HCT116 (cell line): ENCODE results near the gene ANP32B. TPM values are rescaled to one million over a fixed set of nuclear protein-coding genes. Genes with fewer than 3 reads are reported as not detected.
"Not testable (repeated sequence)": the region's sequence is repeated elsewhere in the genome, so short reads cannot be mapped to it uniquely, and the experiment has no call there.

Experiments used
- ATAC-seq: fragments of 200-7000 bp; cut with Tn5 transposase; 2 replicates; pipeline ENCODE4 v1.9.1; 2020; ENCODE audit warnings: mild to moderate bottlenecking, moderate library complexity
- BruUV-seq: library from RNA; stranded (reverse); fragments of 400-500 nt; replicated peaks from 2 replicates; lab custom pipeline; 2021; lab: Mats Ljungman, UMichigan
- CTCF ChIA-PET: fragments of 300-600 bp; sonication (Branson Sonifier 250); formaldehyde crosslinking; loops from one replicate; lab custom pipeline; 2021; ENCODE audit warnings: antibody characterized with exemption; lab: Charles Lee
- POLR2A ChIA-PET: fragments of 300-600, 350-600 bp; sonication (Branson Sonifier 250); formaldehyde crosslinking; loops from one replicate; lab custom pipeline; 2021; ENCODE audit warnings: antibody characterized with exemption; lab: Charles Lee
- RAD21 ChIA-PET, 2 experiments: fragments of 300-600 bp; sonication (Branson Sonifier 250); formaldehyde crosslinking; loops; one replicate each; lab custom pipeline; 2023; ENCODE audit warnings: low total read pairs in 2 of 2; ENCODE audit not compliant: uncharacterized antibody in 2 of 2, unreplicated experiment in 2 of 2, low non-redundant PET in 1 of 2; lab: Charles Lee
- DNase-seq: peaks from one replicate; pipeline ENCODE4 v3.0.0-alpha.2; 2010; ENCODE audit warnings: low read depth, low spot score
- H2AFZ ChIP-seq: fragments of 200-600 bp; shearing (Covaris generic), sonication (generic); 2 replicates; pipeline ENCODE4 v1.6.1; 2017; ENCODE audit warnings: low read depth, mixed run types, mixed read lengths, antibody characterized with exemption, low read length; ENCODE audit not compliant: poor library complexity, severe bottlenecking
- H3K27ac ChIP-seq: 2 replicates; pipeline ENCODE4 v1.5.1; 2012; ENCODE audit warnings: low read depth, low read length
- H3K27me3 ChIP-seq: fragments of 200-600 bp; sonication (generic); 2 replicates; pipeline ENCODE4 v1.6.1; 2016; ENCODE audit warnings: mixed run types, low read length, mixed read lengths; ENCODE audit not compliant: insufficient read depth
- H3K36me3 ChIP-seq, 2 experiments: fragments of 200-500 bp in 1 of 2; fragments of 200-600 bp in 1 of 2; sonication (Bioruptor generic) in 1 of 2; sonication (generic) in 1 of 2; 2 replicates each; pipeline versions ENCODE4 v1.5.1 to v1.6.1; 2014 to 2016; ENCODE audit warnings: low read length in 2 of 2, inconsistent platforms in 1 of 2, mixed read lengths in 1 of 2, mixed run types in 1 of 2; ENCODE audit not compliant: insufficient read depth in 2 of 2, control insufficient read depth in 1 of 2
- H3K4me1 ChIP-seq, 2 experiments: fragments of 200-600 bp in 1 of 2; sonication (generic) in 1 of 2; 2 replicates each; pipeline versions ENCODE4 v1.5.1 to v1.6.1; 2012 to 2017; ENCODE audit warnings: low read length in 2 of 2, inconsistent platforms in 1 of 2, mild to moderate bottlenecking in 1 of 2, mixed read lengths in 1 of 2, mixed run types in 1 of 2, moderate library complexity in 1 of 2; ENCODE audit not compliant: insufficient read depth in 2 of 2, control insufficient read depth in 1 of 2
- H3K4me2 ChIP-seq: fragments of 200-600 bp; sonication (generic); 2 replicates; pipeline ENCODE4 v1.6.1; 2017; ENCODE audit warnings: mixed run types, low read length, mixed read lengths
- H3K4me3 ChIP-seq, 2 experiments: fragments of 200-600 bp in 1 of 2; sonication (generic) in 1 of 2; replicated peaks in 1 of 2; 2 replicates each; pipeline ENCODE4 v1.5.1; 2011 to 2016; ENCODE audit warnings: low read length in 2 of 2, control low read depth in 1 of 2, low read depth in 1 of 2, mild to moderate bottlenecking in 1 of 2, mixed read lengths in 1 of 2, mixed run types in 1 of 2
- H3K79me2 ChIP-seq: fragments of 200-600 bp; sonication (generic); 2 replicates; pipeline ENCODE4 v1.6.1; 2017; ENCODE audit warnings: mild to moderate bottlenecking, mixed run types, low read length, moderate library complexity, mixed read lengths; ENCODE audit not compliant: insufficient read depth
- H3K9ac ChIP-seq: fragments of 200-600 bp; sonication (generic); 2 replicates; pipeline ENCODE4 v1.6.1; 2016; ENCODE audit warnings: low read length, mixed read lengths
- H3K9me2 ChIP-seq: fragments of 200-600 bp; sonication (generic), shearing (Covaris generic); 2 replicates; pipeline ENCODE4 v1.6.1; 2017; ENCODE audit warnings: mixed run types, mild to moderate bottlenecking, moderate library complexity; ENCODE audit not compliant: insufficient read depth
- H3K9me3 ChIP-seq, 2 experiments: fragments of 200-500 bp in 1 of 2; fragments of 200-600 bp in 1 of 2; sonication (Bioruptor generic) in 1 of 2; sonication (generic) in 1 of 2; 2 replicates each; pipeline ENCODE4 v1.6.1; 2014 to 2017; ENCODE audit warnings: low read length in 2 of 2, mixed read lengths in 2 of 2, inconsistent platforms in 1 of 2, low read depth in 1 of 2, mild to moderate bottlenecking in 1 of 2, mixed run types in 1 of 2, moderate library complexity in 1 of 2; ENCODE audit not compliant: control insufficient read depth in 1 of 2, insufficient read depth in 1 of 2
- H4K20me1 ChIP-seq: fragments of 200-600 bp; sonication (generic), shearing (Covaris generic); 2 replicates; pipeline ENCODE4 v1.6.1; 2017; ENCODE audit warnings: mixed run types, mild to moderate bottlenecking, moderate library complexity; ENCODE audit not compliant: insufficient read depth
- ATF3 ChIP-seq: IDR thresholded peaks from 2 replicates; pipeline ENCODE4 v1.6.1; 2012
- ELF1 ChIP-seq: IDR thresholded peaks from 2 replicates; pipeline ENCODE4 v1.6.1; 2012; ENCODE audit warnings: low read depth, borderline replicate concordance
- FOSL1 ChIP-seq: IDR thresholded peaks from 2 replicates; pipeline ENCODE4 v1.6.1; 2012; ENCODE audit warnings: low read depth
- intact Hi-C: fragments of 100-400 bp; cut with micrococcal nuclease; formaldehyde crosslinking; loops from 2 replicates; pipeline ENCODE4 v1.10.0; 2022
- total RNA-seq: library from RNA; stranded (reverse); gene quantifications from one replicate; pipeline ENCODE4 v1.2.1, GENCODE V29; 2021; ENCODE audit not compliant: unreplicated experiment

Gene ANP32B
- total RNA-seq, 1 experiment from 2014 or later = 206 TPM

DNA sequence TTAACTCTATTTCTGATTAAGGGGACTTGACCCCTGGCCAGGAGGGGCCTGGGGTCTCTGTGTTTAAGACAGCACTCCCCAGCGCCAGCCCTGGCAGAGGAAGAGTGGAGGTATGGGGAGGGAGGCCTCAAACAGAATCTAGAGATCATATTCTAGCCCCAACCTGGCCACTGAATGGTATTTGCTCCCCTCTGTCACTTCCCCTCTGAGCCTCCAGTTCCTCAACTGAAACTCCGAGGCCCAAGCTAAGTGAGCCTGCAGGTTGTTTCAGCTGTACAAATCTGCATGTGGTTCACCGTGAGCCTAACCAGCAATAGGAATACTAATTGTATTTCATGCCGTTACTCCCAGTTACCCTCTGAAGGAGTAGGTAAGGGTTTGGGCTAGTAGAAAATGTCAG, 36.0 kb downstream of the ANP32B start:
- H4K20me1 ChIP-seq = peaks cover 11% of the 10 kb centered on the region; the same call in 1 of the 2 replicates
- H2AFZ ChIP-seq = no peak overlapping the region
- H3K27me3 ChIP-seq = no peaks in the 10 kb centered on the region
- no peak overlapping the region for H3K4me3 ChIP-seq
- no peaks in the 10 kb centered on the region for H3K9me2 ChIP-seq
- no peaks in the 10 kb centered on the region for H3K4me1 ChIP-seq
- BruUV-seq = no TSS peak
- H3K4me2 ChIP-seq = no peak overlapping the region
- no peak overlapping the region for H3K27ac ChIP-seq
- intact Hi-C loops = no loop called here
- H3K9ac ChIP-seq = no peak overlapping the region
- ChIA-PET RAD21 (no interaction called here), CTCF (no interaction called here), POLR2A (no interaction called here)
- peaks cover 36 to 47% of the 10 kb centered on the region in 2 experiments for H3K36me3 ChIP-seq
- DNase-seq (no peak), ATAC-seq (no peak)
- no peaks in the 10 kb centered on the region for H3K9me3 ChIP-seq
- TF ChIP-seq FOSL1 (no peak), ATF3 (no peak), ELF1 (no peak)
- peaks cover 3% of the 10 kb centered on the region; the same call in 1 of the 2 replicates for H3K79me2 ChIP-seq

DNA sequence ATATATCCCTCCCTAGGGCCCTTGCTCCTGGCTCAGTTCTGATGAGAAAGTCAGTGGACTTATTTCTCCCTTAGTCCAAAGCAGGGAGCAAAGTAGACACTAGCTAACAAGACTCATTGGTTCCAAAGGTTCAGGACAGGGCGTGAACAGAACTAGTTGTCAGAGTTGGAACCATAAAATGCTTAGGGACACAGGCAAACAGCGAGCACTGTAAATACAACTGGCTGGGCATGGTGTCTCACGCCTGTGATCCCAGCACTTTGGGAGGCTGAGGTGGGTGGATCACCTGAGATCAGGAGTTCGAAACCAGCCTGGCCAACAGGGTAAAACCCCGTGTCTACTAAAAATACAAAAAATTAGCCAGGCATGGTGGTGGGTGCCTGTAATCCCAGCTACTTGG, 36.7 kb downstream of the ANP32B start:
- BruUV-seq, H3K9me3 ChIP-seq, H3K27ac ChIP-seq, ATAC-seq, H3K4me3 ChIP-seq, H3K9me2 ChIP-seq, H3K4me2 ChIP-seq, H3K9ac ChIP-seq, H3K4me1 ChIP-seq, POLR2A ChIA-PET, DNase-seq, H2AFZ ChIP-seq, H3K27me3 ChIP-seq, intact Hi-C loops, RAD21 ChIA-PET, H3K79me2 ChIP-seq: not testable (repeated sequence)
- Histone ChIP-seq H4K20me1 (peaks cover 11% of the 10 kb centered on the region; the same call in 1 of the 2 replicates), H3K36me3 (peaks cover 33 to 42% of the 10 kb centered on the region in 2 experiments)
- CTCF ChIA-PET = interaction anchor here (1.8 kb wide), 1 partner anchor 15 kb away, joined by 5 read pairs; no protein-coding TSS in a partner anchor
